Endothelial cell of umbilical vein (primary cell): Measurements from ENCODE around the gene CHST8. TPM values are rescaled to one million over a fixed set of nuclear protein-coding genes. Genes with fewer than 3 reads are reported as not detected.

Experiments used
- BruUV-seq: library from RNA; stranded (reverse); fragments of 400-500 nt; replicated peaks from 2 replicates; lab custom pipeline; 2021; lab: Mats Ljungman, UMichigan
- CTCF ChIA-PET: fragments of 300-600, 350-600 bp; sonication (Branson Sonifier 250); formaldehyde crosslinking; loops from one replicate; lab custom pipeline; 2021; ENCODE audit warnings: antibody characterized with exemption, inconsistent platforms; lab: Charles Lee
- POLR2A ChIA-PET: fragments of 300-600, 350-600 bp; sonication (Branson Sonifier 250); formaldehyde crosslinking; loops from one replicate; lab custom pipeline; 2021; ENCODE audit warnings: antibody characterized with exemption, inconsistent platforms; lab: Charles Lee
- DNase-seq: peaks from one replicate; pipeline ENCODE4 v3.0.0-alpha.2; 2011; ENCODE audit warnings: low read depth, low spot score
- FAIRE-seq: peaks from 2 replicates; lab custom pipeline; 2011; peaks lifted over from hg19 to GRCh38; lab: Jason Lieb, UNC
- H2AFZ ChIP-seq: 2 replicates; pipeline ENCODE4 v1.6.0; 2012; ENCODE audit warnings: low read depth, low read length, control low read depth, inconsistent platforms
- H3K27ac ChIP-seq: 2 replicates; pipeline ENCODE4 v1.5.1; 2011; ENCODE audit warnings: low read depth, mild to moderate bottlenecking, control low read depth, low read length, moderate library complexity; ENCODE audit not compliant: insufficient read depth
- H3K27me3 ChIP-seq, 2 experiments: 2 replicates each; pipeline versions ENCODE4 v1.6.0 to v1.6.1; 2011; ENCODE audit warnings: low read length in 2 of 2, mixed read lengths in 1 of 2; ENCODE audit not compliant: control insufficient read depth in 2 of 2, insufficient read depth in 2 of 2
- H3K36me3 ChIP-seq, 2 experiments: 2 replicates in 1 of 2; 3 replicates in 1 of 2; pipeline ENCODE4 v1.5.1; 2011; ENCODE audit warnings: low read length in 2 of 2, mild to moderate bottlenecking in 1 of 2, moderate library complexity in 1 of 2; ENCODE audit not compliant: control insufficient read depth in 2 of 2, insufficient read depth in 2 of 2; ENCODE audit errors: extremely low read depth in 1 of 2
- H3K4me1 ChIP-seq: 3 replicates; pipeline ENCODE4 v1.5.1; 2011; ENCODE audit warnings: mild to moderate bottlenecking, low read length; ENCODE audit not compliant: control insufficient read depth, insufficient read depth; ENCODE audit errors: extremely low read depth
- H3K4me2 ChIP-seq: 2 replicates; pipeline ENCODE4 v1.6.1; 2011; ENCODE audit warnings: low read length, control low read depth, mixed read lengths; ENCODE audit not compliant: insufficient read depth
- H3K4me3 ChIP-seq, 3 experiments: fragments of 200-600 bp in 1 of 3; sonication (generic), shearing (Covaris generic) in 1 of 3; replicated peaks in 1 of 3; 2 replicates each; pipeline ENCODE4 v1.5.1; 2011 to 2016; ENCODE audit warnings: control low read depth in 3 of 3, low read length in 3 of 3, mild to moderate bottlenecking in 2 of 3, inconsistent platforms in 1 of 3, low read depth in 1 of 3, moderate library complexity in 1 of 3; ENCODE audit not compliant: insufficient read depth in 1 of 3
- H3K79me2 ChIP-seq: 2 replicates; pipeline ENCODE4 v1.6.0; 2012; ENCODE audit warnings: low read length, inconsistent platforms; ENCODE audit not compliant: control insufficient read depth, insufficient read depth
- H3K9ac ChIP-seq: replicated peaks from 2 replicates; pipeline ENCODE3; 2011; ENCODE audit warnings: low read length, control low read depth; ENCODE audit not compliant: insufficient read depth; ENCODE audit errors: extremely low read depth
- H3K9me1 ChIP-seq: replicated peaks from 3 replicates; pipeline ENCODE4 v1.6.0; 2011; ENCODE audit warnings: mild to moderate bottlenecking, low read length; ENCODE audit not compliant: control insufficient read depth, insufficient read depth; ENCODE audit errors: extremely low read depth
- H3K9me3 ChIP-seq: replicated peaks from 2 replicates; pipeline ENCODE4 v1.5.1; 2012; ENCODE audit warnings: low read length, inconsistent platforms; ENCODE audit not compliant: control insufficient read depth, insufficient read depth
- H4K20me1 ChIP-seq: replicated peaks from 2 replicates; pipeline ENCODE3; 2011; ENCODE audit warnings: mild to moderate bottlenecking, low read length; ENCODE audit not compliant: control insufficient read depth, insufficient read depth; ENCODE audit errors: extremely low read depth
- EZH2 ChIP-seq: IDR thresholded peaks from 2 replicates; pipeline ENCODE4 v1.6.1; 2012; ENCODE audit warnings: borderline replicate concordance, low read depth, mild to moderate bottlenecking, moderate library complexity, low read length, inconsistent platforms; ENCODE audit not compliant: severe bottlenecking
- FOS ChIP-seq: IDR thresholded peaks from 2 replicates; pipeline ENCODE4 v1.6.1; 2011; ENCODE audit warnings: mild to moderate bottlenecking, low read length, moderate library complexity, borderline replicate concordance; ENCODE audit not compliant: insufficient read depth
- GATA2 ChIP-seq: IDR thresholded peaks from 2 replicates; pipeline ENCODE4 v1.7.0; 2011; ENCODE audit warnings: low read depth, mild to moderate bottlenecking, moderate library complexity, mixed read lengths, low read length; ENCODE audit not compliant: insufficient read length, insufficient read depth
- JUN ChIP-seq: IDR thresholded peaks from 2 replicates; pipeline ENCODE4 v1.6.1; 2011; ENCODE audit warnings: borderline replicate concordance, low read depth; ENCODE audit not compliant: insufficient read length, insufficient read depth
- MAX ChIP-seq: IDR thresholded peaks from 2 replicates; pipeline ENCODE4 v1.6.1; 2011; ENCODE audit not compliant: insufficient read depth, insufficient read length
- MYC ChIP-seq: IDR thresholded peaks from one replicate; pipeline ENCODE4 v1.6.1; 2011; ENCODE audit warnings: mild to moderate bottlenecking, low read depth, low read length
- POLR2A ChIP-seq: IDR thresholded peaks from 2 replicates; pipeline ENCODE4 v1.6.1; 2012; ENCODE audit warnings: low read depth, mild to moderate bottlenecking, control low read depth, low read length
- POLR2AphosphoS5 ChIP-seq: IDR thresholded peaks from 2 replicates; pipeline ENCODE4 v1.6.1; 2012; ENCODE audit warnings: low read depth, mild to moderate bottlenecking, control low read depth, low read length, moderate library complexity; ENCODE audit not compliant: insufficient read depth
- dilution Hi-C: fragments of 300-500 bp; cut with MboI; formaldehyde crosslinking; loops from one replicate; pipeline ENCODE4 v1.15.0; 2019; ENCODE audit warnings: low sequenced_read_pairs; ENCODE audit not compliant: extremely low pct_ligation_motif_present
- intact Hi-C: fragments of 100-400 bp; cut with micrococcal nuclease; formaldehyde crosslinking; loops from one replicate; pipeline ENCODE4 v1.10.0; 2022
- polyA plus RNA-seq, 4 experiments: library from polyadenylated mRNA; depleted of rRNA in 3 of 4; stranded (reverse) in 3 of 4; unstranded in 1 of 4; fragments of >200 nt; gene quantifications; 2 replicates each; pipeline versions ENCODE4 v1.2.1 to v1.2.3, GENCODE V29; 2011 to 2012; ENCODE audit warnings: missing spikeins in 1 of 4
- total RNA-seq: library from RNA; stranded (reverse); gene quantifications from 2 replicates; pipeline ENCODE4 v1.2.3, GENCODE V29; 2021
- TF ChIP-seq, protein P1 (sequence below), 2 donors: IDR thresholded peaks; 1 replicate in 1 of 2; 2 replicates in 1 of 2; pipeline ENCODE4 v1.5.1; 2011; ENCODE audit warnings: low read length in 2 of 2, mild to moderate bottlenecking in 2 of 2, moderate library complexity in 2 of 2, control low read depth in 1 of 2, inconsistent platforms in 1 of 2, low read depth in 1 of 2; ENCODE audit not compliant: insufficient read depth in 1 of 2; ENCODE audit errors: extremely low read depth in 1 of 2

CHST8 gene
- total and polyA plus RNA-seq, 2 donors (not counting 3 experiments of a cell fraction or from before 2014, with no cell fraction given), result not detected

DNA sequence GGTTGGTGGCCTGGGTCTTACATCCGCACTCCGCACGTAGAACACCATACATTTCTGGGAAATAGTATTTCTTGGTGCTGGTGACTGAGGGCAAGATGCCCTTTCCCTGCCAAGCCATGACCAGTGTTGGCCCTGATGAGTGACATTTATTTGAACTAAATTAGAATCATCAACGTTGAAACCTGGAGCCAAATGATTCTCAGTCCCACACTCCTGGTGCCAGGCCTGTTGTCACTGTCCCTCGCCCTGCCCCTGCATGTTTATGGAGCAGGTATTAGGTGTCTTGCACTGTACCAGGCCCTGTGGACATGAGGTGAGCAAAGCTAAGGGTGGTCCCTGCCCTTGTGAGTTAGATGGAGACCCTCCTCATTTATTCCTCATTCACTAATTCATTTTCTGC, 5.8 kb downstream of the CHST8 start:
- Histone ChIP-seq H3K9me3 (no peaks in the 10 kb centered on the region), H3K9ac (no peak overlapping the region), H3K27me3 (peaks cover 20 to 21% of the 10 kb centered on the region in 2 experiments), H3K4me3 (no peak overlapping the region), H3K4me1 (no peaks in the 10 kb centered on the region), H4K20me1 (no peaks in the 10 kb centered on the region), H3K27ac (no peak overlapping the region), H3K4me2 (no peak overlapping the region), H3K9me1 (no peaks in the 10 kb centered on the region), H3K79me2 (no peaks in the 10 kb centered on the region), H2AFZ (no peak overlapping the region), H3K36me3 (no peaks in the 10 kb centered on the region)
- ChIA-PET POLR2A (no interaction called here), CTCF (no interaction called here)
- no peak for TF ChIP-seq EZH2
- TF ChIP-seq FOS, result no peak
- no peak for TF ChIP-seq JUN
- no peak for TF ChIP-seq MAX
- no peak for TF ChIP-seq GATA2
- TF ChIP-seq POLR2A, result no peak
- TF ChIP-seq MYC, result no peak
- TF ChIP-seq, protein P1, sequence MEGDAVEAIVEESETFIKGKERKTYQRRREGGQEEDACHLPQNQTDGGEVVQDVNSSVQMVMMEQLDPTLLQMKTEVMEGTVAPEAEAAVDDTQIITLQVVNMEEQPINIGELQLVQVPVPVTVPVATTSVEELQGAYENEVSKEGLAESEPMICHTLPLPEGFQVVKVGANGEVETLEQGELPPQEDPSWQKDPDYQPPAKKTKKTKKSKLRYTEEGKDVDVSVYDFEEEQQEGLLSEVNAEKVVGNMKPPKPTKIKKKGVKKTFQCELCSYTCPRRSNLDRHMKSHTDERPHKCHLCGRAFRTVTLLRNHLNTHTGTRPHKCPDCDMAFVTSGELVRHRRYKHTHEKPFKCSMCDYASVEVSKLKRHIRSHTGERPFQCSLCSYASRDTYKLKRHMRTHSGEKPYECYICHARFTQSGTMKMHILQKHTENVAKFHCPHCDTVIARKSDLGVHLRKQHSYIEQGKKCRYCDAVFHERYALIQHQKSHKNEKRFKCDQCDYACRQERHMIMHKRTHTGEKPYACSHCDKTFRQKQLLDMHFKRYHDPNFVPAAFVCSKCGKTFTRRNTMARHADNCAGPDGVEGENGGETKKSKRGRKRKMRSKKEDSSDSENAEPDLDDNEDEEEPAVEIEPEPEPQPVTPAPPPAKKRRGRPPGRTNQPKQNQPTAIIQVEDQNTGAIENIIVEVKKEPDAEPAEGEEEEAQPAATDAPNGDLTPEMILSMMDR (IDR thresholded peaks at IDR 0.05; ENCODE audit: extremely low read depth in 1 of 2, insufficient read depth in 1 of 2, low read depth in 1 of 2, low read length in 2 of 2), result no peak
- no peak for TF ChIP-seq POLR2AphosphoS5
- no peak for DNase-seq
- dilution Hi-C loops, result no loop called here
- intact Hi-C loops, result no loop called here
- no peak for FAIRE-seq
- no TSS peak for BruUV-seq
